GM08714 (cell line): ENCODE measurements around the gene CAPN10.

Experiments
- H3K4me3 ChIP-seq: fragments of 200-500 bp; sonication (Bioruptor generic); 2 replicates; pipeline ENCODE4 v1.5.1; 2014; ENCODE audit warnings: mild to moderate bottlenecking, low read length, inconsistent platforms
- ZNF274 ChIP-seq: IDR thresholded peaks from 2 replicates; pipeline ENCODE4 v1.6.1; 2012; ENCODE audit warnings: mild to moderate bottlenecking, low read depth, low read length

Gene CAPN10

DNA sequence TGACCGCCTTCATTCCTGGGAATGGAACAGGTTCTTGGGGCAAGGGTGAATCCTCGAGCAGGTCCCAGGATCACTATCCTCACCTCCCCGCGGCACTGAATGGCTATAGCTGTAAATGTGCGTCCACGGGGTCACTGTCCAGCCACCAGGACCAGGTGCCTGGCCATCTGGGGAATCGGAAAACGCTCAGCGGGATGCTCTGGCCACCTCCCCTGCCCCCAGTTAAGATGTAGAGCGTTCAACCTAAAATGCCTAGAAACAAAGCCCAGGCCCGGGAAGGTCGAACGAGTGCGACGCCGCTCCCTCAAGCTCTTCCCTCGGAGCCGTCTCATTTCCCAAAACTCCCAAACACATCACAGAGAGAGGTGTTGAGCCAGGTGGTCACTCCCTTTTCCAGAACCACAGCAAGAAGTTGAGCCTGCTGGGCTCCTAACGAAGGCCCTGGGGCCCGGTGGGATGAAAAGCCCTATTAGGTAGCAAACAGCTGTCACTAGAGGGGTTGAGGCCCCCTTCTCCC lies 795 bp upstream of the CAPN10 start:
- no peak for TF ChIP-seq ZNF274
- peak overlapping the region; percentile 85 for H3K4me3 ChIP-seq

DNA sequence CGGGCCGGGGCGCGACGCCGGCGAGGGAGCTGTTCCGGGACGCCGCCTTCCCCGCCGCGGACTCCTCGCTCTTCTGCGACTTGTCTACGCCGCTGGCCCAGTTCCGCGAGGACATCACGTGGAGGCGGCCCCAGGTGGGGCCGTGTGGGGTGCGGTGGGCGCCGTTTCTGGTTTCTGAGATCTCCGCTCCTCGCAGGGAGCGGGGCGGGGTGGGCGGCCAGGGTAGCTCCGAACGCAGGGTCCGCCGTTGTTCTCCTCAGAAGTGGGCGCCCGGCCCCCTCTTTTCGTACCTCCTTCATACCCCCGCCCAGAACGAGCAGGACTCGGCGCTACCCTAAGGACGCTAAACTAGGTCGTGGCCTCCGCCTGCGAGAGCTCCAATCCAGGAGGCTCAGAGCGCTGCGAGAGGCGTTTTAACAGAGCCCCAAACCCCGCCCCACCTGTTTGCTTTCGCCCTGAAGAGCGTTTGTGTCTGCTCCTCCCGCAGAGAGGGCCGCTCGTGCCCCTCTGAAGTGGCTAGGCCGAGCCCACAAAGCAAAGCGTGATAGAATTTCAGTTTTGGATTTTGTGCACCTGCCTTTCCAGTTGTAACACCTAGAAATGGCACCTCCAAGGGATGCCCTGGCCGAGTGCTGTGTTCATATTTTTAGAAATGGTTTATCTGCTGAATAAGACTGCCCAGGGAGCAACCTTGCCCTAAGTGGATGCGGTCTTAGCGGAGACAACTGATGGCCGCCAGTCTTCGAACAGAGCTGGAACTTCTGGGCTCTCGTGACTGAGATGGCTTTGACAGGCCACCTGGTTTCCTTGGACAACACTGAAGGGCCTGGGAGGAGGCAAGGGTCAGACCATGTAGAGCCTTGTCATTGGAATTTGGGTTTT lies 626 bp downstream of the CAPN10 start:
- no peak for TF ChIP-seq ZNF274
- peak overlapping the region; percentile 85 for H3K4me3 ChIP-seq

DNA sequence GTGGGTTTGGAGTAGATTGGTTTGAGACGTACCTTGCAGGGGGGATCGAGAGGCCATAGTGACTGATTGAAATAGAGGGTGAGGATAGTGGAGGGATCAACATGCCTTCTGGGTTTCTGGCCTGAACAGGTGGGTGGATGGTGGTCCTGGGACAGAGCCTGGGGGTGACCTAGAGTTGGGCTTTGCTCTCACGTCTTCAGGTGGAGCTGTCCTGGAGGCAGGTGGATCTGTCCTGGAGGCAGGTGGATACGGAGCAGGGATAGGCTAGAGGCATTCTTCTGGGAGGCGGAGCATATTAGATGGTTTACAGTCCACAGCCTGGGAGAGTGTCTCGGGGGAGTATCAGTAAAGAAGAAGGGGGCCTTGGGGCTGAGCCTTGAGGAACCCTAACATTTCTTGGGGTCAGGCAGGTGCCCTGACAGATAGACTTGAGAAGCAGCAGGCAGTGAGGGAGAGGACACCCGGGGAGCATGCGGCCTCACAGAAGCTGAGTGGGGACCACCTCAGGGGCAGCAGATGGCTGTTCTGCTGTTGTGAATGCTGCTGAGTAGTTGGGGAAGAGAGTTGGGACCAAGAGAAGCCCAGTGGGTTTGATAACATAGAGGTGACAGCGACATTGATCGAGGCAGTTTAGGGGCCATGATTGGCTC lies 1.6 kb downstream of the CAPN10 start:
- H3K4me3 ChIP-seq = peak overlapping the region; percentile 85; the same call in 1 of the 2 replicates
- TF ChIP-seq ZNF274 = no peak

DNA sequence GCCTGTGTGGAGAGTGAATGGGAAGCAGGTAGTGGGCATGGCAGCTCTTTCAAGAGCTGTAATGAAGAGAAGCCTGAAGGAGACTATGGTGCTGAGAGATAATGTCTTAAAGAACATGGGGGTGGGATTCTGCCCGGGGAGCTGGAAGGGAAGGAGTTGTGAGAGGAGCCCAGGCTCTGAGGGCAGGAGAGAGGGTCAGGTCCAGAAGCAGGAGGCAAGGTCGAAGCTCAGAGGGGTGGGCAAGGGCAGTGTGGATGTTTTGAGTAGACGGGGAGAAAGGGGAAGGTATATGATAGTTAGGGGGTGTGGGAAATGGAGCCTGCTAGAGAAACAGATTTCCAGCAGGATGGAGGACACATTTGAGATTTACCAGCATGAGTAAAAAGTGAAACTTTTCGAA lies 2.1 kb downstream of the CAPN10 start:
- TF ChIP-seq ZNF274 = no peak
- H3K4me3 ChIP-seq = no peak overlapping the region

DNA sequence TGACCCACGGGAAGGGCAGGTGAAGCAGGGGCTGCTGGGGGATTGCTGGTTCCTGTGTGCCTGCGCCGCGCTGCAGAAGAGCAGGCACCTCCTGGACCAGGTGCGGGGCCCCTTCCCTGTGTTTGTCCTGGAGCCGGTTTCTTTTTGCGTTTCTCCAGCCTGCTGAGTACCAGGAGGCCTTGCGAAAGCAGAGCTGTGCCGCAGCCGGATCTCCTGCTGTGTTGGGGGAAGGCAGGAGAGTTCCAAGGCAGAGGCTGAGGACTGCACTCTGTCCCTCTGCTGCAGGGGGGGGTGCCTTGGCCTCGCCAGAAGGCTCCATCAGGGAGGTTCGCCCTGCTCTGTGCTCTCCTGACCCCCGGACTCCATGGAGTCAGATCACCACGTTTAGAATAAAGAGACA lies 2.8 kb downstream of the CAPN10 start:
- no peak overlapping the region for H3K4me3 ChIP-seq
- no peak for TF ChIP-seq ZNF274

DNA sequence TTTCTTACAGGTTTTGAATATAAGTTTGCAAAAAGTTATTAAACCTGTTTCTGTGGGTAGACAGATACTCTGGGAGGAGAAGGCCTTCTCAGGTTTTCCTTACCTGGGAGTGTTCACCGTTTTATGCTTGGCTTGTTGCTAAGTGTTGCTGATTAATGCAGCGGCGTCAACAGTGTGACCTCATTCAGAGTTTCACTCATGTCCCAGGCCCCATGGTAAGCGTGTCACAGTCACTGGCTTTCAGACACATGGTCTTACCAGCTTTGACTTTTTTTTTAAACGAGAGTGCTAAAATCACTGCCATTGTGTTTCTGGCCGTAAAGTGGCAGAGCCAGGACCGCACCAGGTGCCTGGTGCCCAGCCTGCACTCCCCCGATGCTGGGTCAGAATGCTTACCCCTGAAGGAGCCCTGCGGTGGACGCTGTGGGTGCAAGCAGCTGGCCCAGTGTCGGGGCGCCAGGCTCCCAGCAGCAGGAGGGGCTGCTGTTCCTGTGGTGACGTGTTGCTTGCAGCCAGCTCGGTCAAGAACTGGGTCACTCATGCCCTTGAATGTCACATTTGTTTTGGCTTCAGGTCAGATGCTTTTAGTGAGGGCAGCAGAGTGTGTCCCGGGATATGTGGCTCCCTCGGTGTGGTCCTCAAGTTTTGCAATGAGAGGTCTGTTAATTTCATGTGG lies 3.5 kb downstream of the CAPN10 start:
- TF ChIP-seq ZNF274 = no peak
- H3K4me3 ChIP-seq = no peak overlapping the region

DNA sequence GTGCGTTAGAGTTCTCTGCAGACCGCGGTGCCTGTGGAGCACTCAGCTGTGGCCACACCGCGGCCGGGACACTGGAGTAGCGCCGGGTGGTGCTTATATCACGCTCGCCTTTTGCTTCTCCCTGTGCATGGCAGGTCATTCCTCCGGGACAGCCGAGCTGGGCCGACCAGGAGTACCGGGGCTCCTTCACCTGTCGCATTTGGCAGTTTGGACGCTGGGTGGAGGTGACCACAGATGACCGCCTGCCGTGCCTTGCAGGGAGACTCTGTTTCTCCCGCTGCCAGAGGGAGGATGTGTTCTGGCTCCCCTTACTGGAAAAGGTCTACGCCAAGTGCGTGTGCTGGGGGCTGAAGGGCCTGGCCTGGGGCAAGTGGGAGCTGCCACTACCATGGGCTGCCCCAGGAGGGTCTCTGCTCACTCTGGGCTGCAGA lies 4.2 kb downstream of the CAPN10 start:
- no peak overlapping the region for H3K4me3 ChIP-seq
- no peak for TF ChIP-seq ZNF274

DNA sequence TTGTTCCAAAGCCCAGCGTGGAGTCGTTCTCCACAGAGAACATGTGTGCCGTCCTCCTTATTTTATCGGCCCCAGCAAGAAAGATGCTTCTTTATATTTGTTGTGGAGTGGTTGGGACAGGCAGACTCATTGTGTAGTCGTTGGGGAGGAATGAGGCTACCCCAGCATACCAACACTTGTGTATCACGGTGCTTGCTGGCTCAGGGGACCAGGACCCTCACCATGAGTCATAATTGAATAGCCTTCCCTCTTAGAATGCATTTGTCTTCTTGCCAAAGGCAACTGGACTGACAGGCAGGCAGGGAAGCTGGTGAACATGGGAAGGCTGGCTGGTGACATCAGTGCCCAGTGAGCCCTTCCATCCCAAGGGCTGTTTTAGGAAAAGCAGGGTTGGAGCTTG lies 4.7 kb downstream of the CAPN10 start:
- TF ChIP-seq ZNF274 = no peak

DNA sequence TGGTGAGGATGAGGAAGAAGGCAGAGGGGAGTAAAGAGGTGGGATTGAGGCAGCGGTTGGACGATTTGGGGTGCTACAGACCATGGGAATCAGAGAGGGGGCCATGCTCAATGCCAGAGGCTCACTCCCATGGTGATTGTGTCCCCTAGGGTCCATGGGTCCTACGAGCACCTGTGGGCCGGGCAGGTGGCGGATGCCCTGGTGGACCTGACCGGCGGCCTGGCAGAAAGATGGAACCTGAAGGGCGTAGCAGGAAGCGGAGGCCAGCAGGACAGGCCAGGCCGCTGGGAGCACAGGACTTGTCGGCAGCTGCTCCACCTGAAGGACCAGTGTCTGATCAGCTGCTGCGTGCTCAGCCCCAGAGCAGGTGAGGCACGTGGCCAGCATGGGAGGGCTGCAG lies 5.2 kb downstream of the CAPN10 start:
- no peak overlapping the region for H3K4me3 ChIP-seq
- TF ChIP-seq ZNF274 = no peak

More for the DNA sequence above, 4.7 kb downstream of the CAPN10 start:
- no peak overlapping the region for H3K4me3 ChIP-seq

DNA sequence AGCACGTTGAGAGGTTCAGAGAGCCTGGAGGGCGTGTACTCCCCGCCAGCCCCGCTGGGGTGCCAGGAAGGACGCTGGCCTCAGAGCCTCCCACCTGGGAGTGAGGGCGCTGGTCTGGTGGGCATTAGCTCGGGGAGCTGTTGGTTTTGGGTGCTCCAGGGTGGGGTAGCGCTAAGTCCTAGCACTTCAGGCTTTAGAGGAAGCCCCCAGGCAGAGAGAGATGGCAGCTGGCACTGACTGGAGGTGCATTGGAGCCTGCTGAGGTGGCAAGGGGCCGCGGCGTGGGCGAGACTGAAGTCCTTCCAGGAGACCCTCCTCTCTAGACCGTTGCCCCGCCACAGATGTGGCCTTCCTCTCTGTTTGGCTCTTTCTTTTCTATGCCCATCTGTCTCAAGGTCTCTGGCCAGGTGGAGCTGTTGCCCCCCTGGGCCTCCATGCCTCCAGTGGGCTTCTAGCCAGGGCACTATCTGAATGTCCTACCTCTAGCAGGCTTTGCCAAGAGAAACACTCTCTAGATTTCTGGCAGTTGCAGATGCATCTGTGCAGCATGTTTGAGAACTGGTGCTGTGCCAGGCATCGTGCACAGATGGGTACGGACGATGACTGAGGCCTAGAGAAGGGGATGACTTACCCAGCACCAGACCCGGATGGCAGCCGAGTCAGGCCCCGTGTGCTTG lies 6.6 kb downstream of the CAPN10 start:
- TF ChIP-seq ZNF274 = no peak

DNA sequence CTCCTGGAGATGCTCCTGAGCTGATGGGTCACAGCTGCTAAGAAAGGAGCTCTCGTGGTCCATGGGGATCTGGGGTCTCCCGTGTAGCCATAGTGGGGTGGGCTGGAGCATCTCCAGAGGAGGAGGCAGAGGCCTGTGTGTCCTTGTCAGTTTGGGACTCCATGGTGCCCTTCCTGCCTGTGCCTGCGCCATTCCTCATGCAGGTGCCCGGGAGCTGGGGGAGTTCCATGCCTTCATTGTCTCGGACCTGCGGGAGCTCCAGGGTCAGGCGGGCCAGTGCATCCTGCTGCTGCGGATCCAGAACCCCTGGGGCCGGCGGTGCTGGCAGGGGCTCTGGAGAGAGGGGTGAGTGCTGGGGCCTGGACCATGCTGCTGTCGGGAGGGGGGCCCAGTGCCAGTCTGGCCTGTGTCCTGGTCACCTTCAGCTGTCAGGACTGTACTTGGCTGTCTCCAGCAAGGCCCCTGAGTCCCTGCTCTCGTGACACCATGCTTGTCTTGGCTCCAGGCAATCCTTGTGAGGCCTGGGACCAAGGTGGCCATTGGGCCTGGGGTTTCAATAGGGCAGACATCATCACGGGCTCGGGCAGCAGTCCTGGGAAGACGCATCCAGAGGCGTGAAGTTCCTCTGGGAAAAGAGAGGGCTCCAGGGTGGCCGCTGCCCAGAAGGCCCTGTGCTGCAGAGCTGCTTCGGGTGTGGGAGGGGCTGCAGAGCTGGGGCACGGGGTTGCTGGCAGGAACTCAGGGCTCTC lies 7.3 kb downstream of the CAPN10 start:
- no peak for TF ChIP-seq ZNF274
- no peak overlapping the region for H3K4me3 ChIP-seq

More for the DNA sequence above, 6.6 kb downstream of the CAPN10 start:
- no peak overlapping the region for H3K4me3 ChIP-seq

DNA sequence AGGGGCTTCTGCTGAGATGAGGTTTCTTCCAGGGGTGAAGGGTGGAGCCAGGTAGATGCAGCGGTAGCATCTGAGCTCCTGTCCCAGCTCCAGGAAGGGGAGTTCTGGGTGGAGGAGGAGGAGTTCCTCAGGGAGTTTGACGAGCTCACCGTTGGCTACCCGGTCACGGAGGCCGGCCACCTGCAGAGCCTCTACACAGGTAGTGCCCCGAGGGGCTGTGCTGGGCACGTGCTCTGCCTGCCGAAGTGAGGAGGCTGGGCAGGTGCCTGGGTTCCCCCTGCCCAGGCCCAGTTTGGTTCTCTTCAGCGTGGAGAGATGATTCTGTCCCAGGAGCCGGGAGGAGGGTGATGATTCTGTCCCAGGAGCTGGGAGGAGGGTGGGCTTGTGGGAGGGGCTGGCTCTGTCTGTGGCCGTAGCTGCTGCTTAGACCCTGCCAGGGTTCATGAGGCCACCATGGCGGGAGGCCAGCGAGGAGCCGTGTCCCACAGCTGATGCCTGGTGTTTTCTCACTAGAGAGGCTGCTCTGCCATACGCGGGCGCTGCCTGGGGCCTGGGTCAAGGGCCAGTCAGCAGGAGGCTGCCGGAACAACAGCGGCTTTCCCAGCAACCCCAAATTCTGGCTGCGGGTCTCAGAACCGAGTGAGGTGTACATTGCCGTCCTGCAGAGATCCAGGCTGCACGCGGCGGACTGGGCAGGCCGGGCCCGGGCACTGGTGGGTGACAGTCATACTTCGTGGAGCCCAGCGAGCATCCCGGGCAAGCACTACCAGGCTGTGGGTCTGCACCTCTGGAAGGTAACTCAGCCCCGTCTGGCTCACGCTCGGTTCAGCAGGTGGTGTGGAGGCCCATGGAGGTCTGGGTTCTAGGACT lies 8.2 kb downstream of the CAPN10 start:
- no peak overlapping the region for H3K4me3 ChIP-seq
- TF ChIP-seq ZNF274 = no peak
